ENCODE results near the gene EAPP.
"Not testable (repeated sequence)": the region's sequence is repeated elsewhere in the genome, so short reads cannot be mapped to it uniquely, and the experiment has no call there.

Gene EAPP

GRCh38 chr14:34478261-34478660 lies 61.2 kb downstream of the EAPP start:
- DNase-seq, result no peak

GRCh38 chr14:34476036-34476435 lies 63.5 kb downstream of the EAPP start:
- not testable (repeated sequence) for DNase-seq

- DNase-seq, result no peak
Measured at GRCh38 chr14:34475163-34475562, 64.3 kb downstream of the EAPP start.

- DNase-seq, result no peak
Measured at GRCh38 chr14:34474187-34474679, 65.3 kb downstream of the EAPP start.

GRCh38 chr14:34472706-34473279 lies 66.7 kb downstream of the EAPP start:
- DNase-seq, result no peak

GRCh38 chr14:34470319-34470718 lies 69.2 kb downstream of the EAPP start:
- DNase-seq, result no peak

- DNase-seq, result no peak
Measured at GRCh38 chr14:34466691-34467090, 72.8 kb downstream of the EAPP start.
